KMS-11 (cell line): ENCODE measurements around the gene ADCK1.
"Not testable (repeated sequence)": the region's sequence is repeated elsewhere in the genome, so short reads cannot be mapped to it uniquely, and the experiment has no call there.

Experiments
- H2AFZ ChIP-seq: fragments of 200-600 bp; sonication (generic); 2 replicates; pipeline ENCODE4 v1.6.1; 2016; ENCODE audit warnings: antibody characterized with exemption, mixed run types, low read depth
- H3K27ac ChIP-seq: fragments of 200-600 bp; sonication (generic); 2 replicates; pipeline ENCODE4 v1.6.1; 2016; ENCODE audit warnings: mild to moderate bottlenecking, mixed run types
- H3K27me3 ChIP-seq: fragments of 200-600 bp; sonication (generic); 2 replicates; pipeline ENCODE4 v1.6.1; 2017; ENCODE audit warnings: mild to moderate bottlenecking, low read depth, mixed run types, moderate library complexity; ENCODE audit not compliant: insufficient read depth
- H3K36me3 ChIP-seq: fragments of 200-600 bp; sonication (generic); 2 replicates; pipeline ENCODE4 v1.6.1; 2017; ENCODE audit warnings: mild to moderate bottlenecking, mixed run types; ENCODE audit not compliant: insufficient read depth
- H3K4me1 ChIP-seq: fragments of 200-600 bp; sonication (generic); 2 replicates; pipeline ENCODE4 v1.6.1; 2016; ENCODE audit warnings: mild to moderate bottlenecking, low read depth, mixed run types; ENCODE audit not compliant: poor library complexity, severe bottlenecking
- H3K4me2 ChIP-seq: fragments of 200-600 bp; sonication (generic); 2 replicates; pipeline ENCODE4 v1.7.0; 2016; ENCODE audit warnings: mild to moderate bottlenecking, mixed run types
- H3K4me3 ChIP-seq: fragments of 200-600 bp; sonication (generic); IDR thresholded peaks from 2 replicates; pipeline ENCODE4 v1.6.1; 2017; ENCODE audit warnings: low read depth, low read length, mixed read lengths; ENCODE audit not compliant: insufficient read depth
- H3K79me2 ChIP-seq: fragments of 200-600 bp; sonication (generic); 2 replicates; pipeline ENCODE4 v1.6.1; 2016; ENCODE audit warnings: low read depth, mixed run types; ENCODE audit not compliant: insufficient read depth
- H3K9ac ChIP-seq: fragments of 200-600 bp; sonication (generic); 2 replicates; pipeline ENCODE4 v1.6.1; 2016; ENCODE audit warnings: mild to moderate bottlenecking, mixed run types
- H4K20me1 ChIP-seq: fragments of 200-600 bp; sonication (generic); 2 replicates; pipeline ENCODE4 v1.6.1; 2016; ENCODE audit warnings: mild to moderate bottlenecking, mixed run types; ENCODE audit not compliant: insufficient read depth
- TF ChIP-seq, protein P1 (sequence below): fragments of 200-600 bp; sonication (generic); conservative IDR thresholded peaks from 2 replicates; pipeline ENCODE4 v1.6.1; 2017; ENCODE audit warnings: low read depth, mild to moderate bottlenecking, antibody characterized with exemption, low read length, moderate library complexity, mixed read lengths

Gene ADCK1

DNA sequence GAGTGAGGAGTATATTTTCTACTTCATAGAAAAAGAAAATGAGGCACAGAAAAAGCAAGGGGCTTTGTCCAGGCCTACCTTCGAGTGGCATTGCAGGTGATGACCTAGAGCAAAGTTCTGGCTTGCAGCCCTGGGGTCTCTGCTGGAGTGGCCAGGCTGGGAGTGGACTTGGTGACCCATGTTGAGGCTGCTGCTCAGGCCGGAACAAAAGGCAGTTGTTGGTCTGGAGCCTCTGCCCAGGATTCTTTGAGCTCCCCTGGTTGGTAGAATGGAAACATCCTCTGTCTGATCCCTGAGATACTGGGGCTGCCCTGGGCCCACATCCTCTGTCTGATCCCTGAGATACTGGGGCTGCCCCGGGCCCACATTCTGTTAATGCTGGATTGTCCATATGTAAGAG, 86.1 kb downstream of the ADCK1 start:
- no peaks in the 10 kb centered on the region for H4K20me1 ChIP-seq
- no peaks in the 10 kb centered on the region for H3K79me2 ChIP-seq
- H3K4me2 ChIP-seq, result no peak overlapping the region
- no peak overlapping the region for H3K9ac ChIP-seq
- no peaks in the 10 kb centered on the region for H3K4me1 ChIP-seq
- no peaks in the 10 kb centered on the region for H3K27me3 ChIP-seq
- no peak overlapping the region for H2AFZ ChIP-seq
- H3K36me3 ChIP-seq, result no peaks in the 10 kb centered on the region
- TF ChIP-seq, protein P1, sequence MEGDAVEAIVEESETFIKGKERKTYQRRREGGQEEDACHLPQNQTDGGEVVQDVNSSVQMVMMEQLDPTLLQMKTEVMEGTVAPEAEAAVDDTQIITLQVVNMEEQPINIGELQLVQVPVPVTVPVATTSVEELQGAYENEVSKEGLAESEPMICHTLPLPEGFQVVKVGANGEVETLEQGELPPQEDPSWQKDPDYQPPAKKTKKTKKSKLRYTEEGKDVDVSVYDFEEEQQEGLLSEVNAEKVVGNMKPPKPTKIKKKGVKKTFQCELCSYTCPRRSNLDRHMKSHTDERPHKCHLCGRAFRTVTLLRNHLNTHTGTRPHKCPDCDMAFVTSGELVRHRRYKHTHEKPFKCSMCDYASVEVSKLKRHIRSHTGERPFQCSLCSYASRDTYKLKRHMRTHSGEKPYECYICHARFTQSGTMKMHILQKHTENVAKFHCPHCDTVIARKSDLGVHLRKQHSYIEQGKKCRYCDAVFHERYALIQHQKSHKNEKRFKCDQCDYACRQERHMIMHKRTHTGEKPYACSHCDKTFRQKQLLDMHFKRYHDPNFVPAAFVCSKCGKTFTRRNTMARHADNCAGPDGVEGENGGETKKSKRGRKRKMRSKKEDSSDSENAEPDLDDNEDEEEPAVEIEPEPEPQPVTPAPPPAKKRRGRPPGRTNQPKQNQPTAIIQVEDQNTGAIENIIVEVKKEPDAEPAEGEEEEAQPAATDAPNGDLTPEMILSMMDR, result no peak
- H3K4me3 ChIP-seq, result no peak overlapping the region
- no peak overlapping the region for H3K27ac ChIP-seq

- H2AFZ ChIP-seq, H3K4me1 ChIP-seq, H3K36me3 ChIP-seq, H3K79me2 ChIP-seq, H3K27me3 ChIP-seq, H3K4me2 ChIP-seq, H3K4me3 ChIP-seq, H3K9ac ChIP-seq, H4K20me1 ChIP-seq, H3K27ac ChIP-seq: not testable (repeated sequence)
These were observed 89.0 kb downstream of the ADCK1 start for GRCh38 chr14:77888903-77889302.

DNA sequence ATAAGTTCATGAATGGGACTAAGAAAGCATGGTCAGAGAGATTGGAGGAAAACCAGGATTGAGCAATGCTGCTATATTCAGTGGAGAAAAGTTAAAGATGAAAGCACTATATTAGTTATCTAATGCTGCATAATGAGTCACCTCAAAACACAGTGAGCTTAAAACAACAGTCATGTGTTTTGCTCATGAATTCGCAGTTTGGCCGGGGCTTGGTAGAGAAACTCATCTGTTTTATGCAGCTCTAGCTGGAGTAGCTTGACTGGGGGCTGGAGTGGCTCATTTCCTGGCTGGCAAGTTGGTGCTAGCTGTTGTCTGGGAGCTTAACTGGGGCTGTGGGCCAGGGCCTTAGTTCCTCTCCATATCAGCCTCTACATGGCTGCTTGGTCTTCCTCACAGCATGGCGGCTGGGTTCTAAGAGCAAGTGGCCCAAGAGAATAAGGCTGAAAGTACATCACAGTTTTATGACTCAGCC, 90.1 kb downstream of the ADCK1 start:
- no peaks in the 10 kb centered on the region for H4K20me1 ChIP-seq
- no peaks in the 10 kb centered on the region for H3K27me3 ChIP-seq
- H2AFZ ChIP-seq, result no peak overlapping the region
- H3K4me1 ChIP-seq, result no peaks in the 10 kb centered on the region
- TF ChIP-seq, protein P1, result no peak
- no peaks in the 10 kb centered on the region for H3K79me2 ChIP-seq
- no peaks in the 10 kb centered on the region for H3K36me3 ChIP-seq
- no peak overlapping the region for H3K9ac ChIP-seq
- no peak overlapping the region for H3K27ac ChIP-seq
- H3K4me2 ChIP-seq, result no peak overlapping the region
- H3K4me3 ChIP-seq, result no peak overlapping the region

DNA sequence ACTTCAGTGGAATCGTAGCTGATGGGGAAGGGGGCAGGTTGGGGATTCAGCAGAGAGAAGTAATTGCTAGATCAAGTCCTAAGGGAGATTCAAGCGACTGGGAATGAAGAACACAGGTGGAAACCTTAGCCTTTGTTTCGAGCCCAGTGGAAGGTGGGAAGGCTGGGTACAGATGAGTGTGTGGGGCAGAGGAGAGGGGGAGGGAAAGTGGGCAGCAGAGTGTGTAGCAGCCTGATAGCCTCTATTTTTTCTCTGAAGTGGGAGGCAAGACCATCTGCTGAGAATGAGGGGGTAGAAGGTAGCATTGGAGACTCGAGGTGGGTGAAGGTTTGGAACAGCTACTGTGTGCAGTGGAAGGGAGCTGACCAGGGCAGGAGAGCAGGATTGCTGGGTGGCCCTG, 91.0 kb downstream of the ADCK1 start:
- Histone ChIP-seq H3K27me3 (no peaks in the 10 kb centered on the region), H3K4me3 (no peak overlapping the region), H3K79me2 (no peaks in the 10 kb centered on the region), H3K27ac (no peak overlapping the region), H3K4me1 (no peaks in the 10 kb centered on the region), H2AFZ (no peak overlapping the region), H3K4me2 (no peak overlapping the region), H3K9ac (no peak overlapping the region), H4K20me1 (no peaks in the 10 kb centered on the region), H3K36me3 (no peaks in the 10 kb centered on the region)
- TF ChIP-seq, protein P1, result no peak

- H3K4me2 ChIP-seq, result no peak overlapping the region
- H3K27ac ChIP-seq, result no peak overlapping the region
- TF ChIP-seq, protein P1, result no peak
- H3K4me3 ChIP-seq, result no peak overlapping the region
- no peaks in the 10 kb centered on the region for H4K20me1 ChIP-seq
- no peak overlapping the region for H2AFZ ChIP-seq
- H3K4me1 ChIP-seq, result no peaks in the 10 kb centered on the region
- no peaks in the 10 kb centered on the region for H3K36me3 ChIP-seq
- no peaks in the 10 kb centered on the region for H3K27me3 ChIP-seq
- H3K9ac ChIP-seq, result no peak overlapping the region
- H3K79me2 ChIP-seq, result no peaks in the 10 kb centered on the region
These were observed 92.5 kb downstream of the ADCK1 start for GRCh38 chr14:77892381-77892871.
